ENCODE measurements around the gene DNAH1.

GRCh38 chr3:52400275-52400793 lies 84.2 kb downstream of the DNAH1 start:
- TF ChIP-seq FOSL1 (IDR thresholded peaks at IDR 0.05; ENCODE audit: low read depth) (no peak), EZH2phosphoT487 (IDR thresholded peaks at IDR 0.05; ENCODE audit: borderline replicate concordance) (no peak), JUND (IDR thresholded peaks at IDR 0.05) (no peak), RAD21 (IDR thresholded peaks at IDR 0.05; ENCODE audit: low read depth) (no peak), POLR2AphosphoS5 (IDR thresholded peaks at IDR 0.05; ENCODE audit: low read depth, low read length) (no peak), CTCF (IDR thresholded peaks at IDR 0.05 in 2 of 3, conservative IDR thresholded peaks at IDR 0.05 in 1 of 3; ENCODE audit: borderline replicate concordance in 1 of 3, insufficient read depth in 1 of 3, low read depth in 2 of 3, low read length in 2 of 3) (no peak)
